Esophagus squamous epithelium (tissue), 4 donors: ENCODE data around the gene YKT6.

Experiments used
- CTCF ChIP-seq, 6 experiments: fragments of 450-650 bp in 4 of 6; fragments of 200-600 bp in 2 of 6; sonication (generic) in 2 of 6; IDR thresholded peaks; one replicate each; pipeline ENCODE4 v1.5.1; 2016 to 2019; ENCODE audit warnings: antibody characterized with exemption in 6 of 6, mild to moderate bottlenecking in 4 of 6, moderate library complexity in 4 of 6
- POLR2A ChIP-seq, 4 donors: fragments of 450-650 bp; IDR thresholded peaks; one replicate each; pipeline ENCODE4 v1.6.1; 2017; ENCODE audit warnings: antibody characterized with exemption in 4 of 4, mild to moderate bottlenecking in 4 of 4, moderate library complexity in 3 of 4

- TF ChIP-seq CTCF (IDR thresholded peaks at IDR 0.05) = no peak
- TF ChIP-seq POLR2A (IDR thresholded peaks at IDR 0.05) = no peak
These were observed 43.4 kb upstream of the YKT6 start for GRCh38 chr7:44157116-44158080.
